Ovary (tissue), 3 donors: ENCODE data around the gene VPS35L.

ENCODE experiments used
- CTCF ChIP-seq, 3 donors: fragments of 450-650 bp in 2 of 3; fragments of 200-600 bp in 1 of 3; IDR thresholded peaks; one replicate each; pipeline versions ENCODE4 v1.5.1 to v1.8.0; 2016 to 2022; ENCODE audit warnings: antibody characterized with exemption in 3 of 3, mild to moderate bottlenecking in 1 of 3
- POLR2A ChIP-seq: fragments of 450-650 bp; IDR thresholded peaks from one replicate; pipeline ENCODE4 v1.6.1; 2017; ENCODE audit warnings: antibody characterized with exemption, mild to moderate bottlenecking, moderate library complexity
- donor health status: DM: no; HTN: no; CAD: no.

GRCh38 chr16:19689342-19689741 lies 133.8 kb downstream of the VPS35L start:
- no peak for TF ChIP-seq CTCF (IDR thresholded peaks at IDR 0.05)
- no peak for TF ChIP-seq POLR2A
